B cell (primary cell): ENCODE measurements around the gene PLIN4. TPM values are rescaled to one million over a fixed set of nuclear protein-coding genes. Genes with fewer than 3 reads are reported as not detected.

Experiments
- ATAC-seq: fragments of 200-7000 bp; cut with Tn5 transposase; one replicate; pipeline ENCODE4 v1.10.0; 2021; ENCODE audit warnings: low read depth, mild to moderate bottlenecking, moderate number of reproducible peaks, moderate library complexity
- CTCF ChIA-PET: fragments of 350-600 bp; sonication (Branson Sonifier 250); formaldehyde crosslinking; loops from one replicate; lab custom pipeline; 2021; ENCODE audit warnings: antibody characterized with exemption, inconsistent platforms; lab: Charles Lee
- POLR2A ChIA-PET: fragments of 350-600 bp; sonication (Branson Sonifier 250); formaldehyde crosslinking; loops from one replicate; lab custom pipeline; 2021; ENCODE audit warnings: antibody characterized with exemption; lab: Charles Lee
- DNase-seq: peaks from one replicate; pipeline ENCODE4 v3.0.0; 2013
- H2AFZ ChIP-seq: 2 replicates; pipeline ENCODE4 v1.6.1; 2012; ENCODE audit warnings: mild to moderate bottlenecking, low read depth, low read length; ENCODE audit not compliant: insufficient read depth, poor library complexity, severe bottlenecking
- H3K27ac ChIP-seq, 2 donors: 1 replicate in 1 of 2; 2 replicates in 1 of 2; pipeline ENCODE4 v1.5.1; 2012 to 2013; ENCODE audit warnings: low read length in 2 of 2, mild to moderate bottlenecking in 2 of 2, moderate library complexity in 1 of 2
- H3K27me3 ChIP-seq, 4 experiments: fragments of 200-600 bp in 1 of 4; sonication (generic) in 1 of 4; replicated peaks in 1 of 4; 1 replicate in 2 of 4; 2 replicates in 2 of 4; pipeline versions ENCODE4 v1.6.1 to v1.7.0; 2013 to 2016; ENCODE audit warnings: low read length in 3 of 4, mild to moderate bottlenecking in 2 of 4, mixed read lengths in 1 of 4, moderate library complexity in 1 of 4; ENCODE audit not compliant: insufficient read depth in 4 of 4, control insufficient read depth in 3 of 4; ENCODE audit errors: control extremely low read depth in 1 of 4
- H3K36me3 ChIP-seq, 2 experiments: replicated peaks in 1 of 2; 1 replicate in 1 of 2; 2 replicates in 1 of 2; pipeline versions ENCODE4 v1.6.1 to v1.7.1; 2013; ENCODE audit warnings: low read length in 1 of 2; ENCODE audit not compliant: insufficient read depth in 2 of 2, control insufficient read depth in 1 of 2; ENCODE audit errors: control extremely low read depth in 1 of 2, extremely low read depth in 1 of 2
- H3K4me1 ChIP-seq, 2 donors: fragments of 200-600 bp in 1 of 2; sonication (generic) in 1 of 2; 1 replicate in 1 of 2; 2 replicates in 1 of 2; pipeline versions ENCODE4 v1.5.1 to v1.6.1; 2013 to 2017; ENCODE audit warnings: low read length in 2 of 2; ENCODE audit not compliant: control insufficient read depth in 2 of 2, insufficient read depth in 2 of 2
- H3K4me2 ChIP-seq: replicated peaks from 2 replicates; pipeline ENCODE3; 2012; ENCODE audit warnings: mild to moderate bottlenecking, low read depth, low read length; ENCODE audit not compliant: poor library complexity, severe bottlenecking
- H3K4me3 ChIP-seq, 5 experiments: fragments of 200-600 bp in 1 of 5; sonication (generic) in 1 of 5; 1 replicate in 3 of 5; 2 replicates in 2 of 5; pipeline versions ENCODE4 v1.5.1 to v1.7.0; 2011 to 2016; ENCODE audit warnings: low read length in 4 of 5, mild to moderate bottlenecking in 4 of 5, low read depth in 2 of 5, control low read depth in 1 of 5, moderate library complexity in 1 of 5; ENCODE audit not compliant: insufficient read depth in 1 of 5; ENCODE audit errors: control extremely low read depth in 1 of 5, extremely low read depth in 1 of 5
- H3K79me2 ChIP-seq: fragments of 200-600 bp; sonication (generic); one replicate; pipeline ENCODE4 v1.6.0; 2016; ENCODE audit warnings: low read length; ENCODE audit not compliant: control insufficient read depth, insufficient read depth
- H3K9ac ChIP-seq: fragments of 200-600 bp; sonication (generic); 2 replicates; pipeline ENCODE4 v1.6.1; 2017; ENCODE audit warnings: mild to moderate bottlenecking, low read length, moderate library complexity
- H3K9me3 ChIP-seq, 3 donors: one replicate each; pipeline versions ENCODE4 v1.6.1 to v1.7.1; 2013; ENCODE audit warnings: low read length in 2 of 3; ENCODE audit not compliant: control insufficient read depth in 2 of 3, insufficient read depth in 1 of 3; ENCODE audit errors: control extremely low read depth in 1 of 3
- H4K20me1 ChIP-seq: 2 replicates; pipeline ENCODE4 v1.6.0; 2012; ENCODE audit warnings: mild to moderate bottlenecking, low read length; ENCODE audit not compliant: insufficient read depth, control insufficient read depth, poor library complexity, severe bottlenecking
- H3K27ac Mint-ChIP-seq: one replicate; pipeline ENCODE4 v1.8.0; 2021; ENCODE audit warnings: mixed read lengths
- H3K27me3 Mint-ChIP-seq: one replicate; pipeline ENCODE4 v1.8.0; 2021; ENCODE audit warnings: mixed read lengths
- H3K4me1 Mint-ChIP-seq: one replicate; pipeline ENCODE4 v1.8.0; 2021; ENCODE audit warnings: mixed read lengths
- H3K4me3 Mint-ChIP-seq: one replicate; pipeline ENCODE4 v1.8.0; 2021; ENCODE audit warnings: mixed read lengths
- H3K9me3 Mint-ChIP-seq: one replicate; pipeline ENCODE4 v1.8.0; 2022; ENCODE audit warnings: mixed read lengths; ENCODE audit not compliant: insufficient read depth
- EZH2 ChIP-seq: IDR thresholded peaks from 2 replicates; pipeline ENCODE4 v1.6.1; 2012; ENCODE audit warnings: borderline replicate concordance, low read depth, mild to moderate bottlenecking, moderate library complexity, low read length; ENCODE audit not compliant: insufficient read depth, poor library complexity, severe bottlenecking
- WGBS: methylation state at CpG from one replicate; pipeline ENCODE4 v1.1.5; 2013; ENCODE audit warnings: missing lambda C conversion rate; ENCODE audit not compliant: insufficient coverage; 5-methylcytosine and 5-hydroxymethylcytosine counted together
- intact Hi-C: fragments of 100-400 bp; cut with micrococcal nuclease; formaldehyde crosslinking; loops from one replicate; pipeline ENCODE4 v1.10.0; 2022
- polyA plus RNA-seq: library from polyadenylated mRNA; depleted of rRNA; stranded (reverse); fragments of >200 nt; gene quantifications from 2 replicates; pipeline ENCODE4 v1.2.3, GENCODE V29; 2012
- total RNA-seq, 2 donors: library from RNA; stranded (reverse); fragments of 120-200 nt in 1 of 2; gene quantifications; 1 replicate in 1 of 2; 2 replicates in 1 of 2; pipeline versions ENCODE4 v1.2.3 to v1.2.4, GENCODE V29; 2013 to 2022
- TF ChIP-seq, protein P1 (sequence below): fragments of 200-600 bp; IDR thresholded peaks from one replicate; pipeline ENCODE4 v1.8.0; 2022; ENCODE audit warnings: antibody characterized with exemption, mild to moderate bottlenecking

The PLIN4 gene
- total and polyA plus RNA-seq, 2 donors (not counting 1 experiment from before 2014, with no cell fraction given), result 0.04 to 0.07 TPM

DNA sequence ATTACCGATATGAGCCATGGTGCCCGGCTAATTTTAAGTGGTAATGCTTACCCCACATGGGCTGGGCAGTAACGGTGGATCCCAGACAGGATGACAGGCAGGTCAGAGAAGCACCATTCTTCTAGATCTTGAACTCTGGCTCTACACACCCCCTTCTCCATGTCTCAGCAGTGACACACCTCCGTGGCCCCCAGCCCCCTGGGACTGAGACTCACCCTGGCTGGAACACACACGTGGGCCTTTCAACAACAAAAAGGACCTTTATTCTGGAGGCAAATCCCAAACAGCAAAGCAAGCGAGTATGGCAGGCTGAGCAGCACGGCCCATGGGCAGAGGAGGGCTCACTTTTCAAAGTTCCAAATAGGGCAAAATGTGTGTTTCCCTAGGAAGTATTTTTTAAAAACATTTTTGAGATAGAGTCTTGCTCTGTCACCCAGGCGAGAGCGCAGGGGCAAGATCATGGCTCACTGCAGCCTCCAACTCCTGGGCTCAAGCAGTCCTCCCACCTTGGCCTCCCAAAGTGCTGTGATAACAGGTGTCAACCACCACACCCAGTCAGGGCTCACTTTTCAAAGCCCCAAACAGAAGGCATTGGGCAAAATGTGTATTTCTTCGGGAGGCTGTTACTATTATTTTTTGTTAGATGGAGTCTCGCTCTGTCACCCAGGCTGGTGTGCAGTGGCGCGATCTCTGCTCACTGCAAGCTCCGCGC is 4.2 kb upstream of the PLIN4 start:
- no peak for ATAC-seq
- Mint-ChIP-seq H3K4me3 (no peak overlapping the region), H3K4me1 (no peaks in the 10 kb centered on the region), H3K27me3 (peaks cover 7% of the 10 kb centered on the region), H3K27ac (no peak overlapping the region), H3K9me3 (no peaks in the 10 kb centered on the region)
- no peaks in the 10 kb centered on the region for H3K27me3 ChIP-seq
- DNase-seq, result no peak
- H4K20me1 ChIP-seq, result no peaks in the 10 kb centered on the region
- no peak overlapping the region for H3K9ac ChIP-seq
- H3K36me3 ChIP-seq, result no peaks in the 10 kb centered on the region
- H3K4me2 ChIP-seq, result no peak overlapping the region
- WGBS, result 79% methylated on average over 8 of the region's 15 CpGs
- ChIA-PET CTCF (interaction anchor here (0.8 to 7.0 kb wide), 5 partner anchors 12 to 253 kb away, joined by 3 to 89 read pairs (median 4); partner anchors contain the start of gene PLIN5), POLR2A (interaction anchor here (0.6 kb wide), 1 partner anchor 37 kb away, joined by 5 read pairs; no protein-coding TSS in a partner anchor)
- intact Hi-C loops, result no loop called here
- no peak for TF ChIP-seq EZH2
- TF ChIP-seq, protein P1, sequence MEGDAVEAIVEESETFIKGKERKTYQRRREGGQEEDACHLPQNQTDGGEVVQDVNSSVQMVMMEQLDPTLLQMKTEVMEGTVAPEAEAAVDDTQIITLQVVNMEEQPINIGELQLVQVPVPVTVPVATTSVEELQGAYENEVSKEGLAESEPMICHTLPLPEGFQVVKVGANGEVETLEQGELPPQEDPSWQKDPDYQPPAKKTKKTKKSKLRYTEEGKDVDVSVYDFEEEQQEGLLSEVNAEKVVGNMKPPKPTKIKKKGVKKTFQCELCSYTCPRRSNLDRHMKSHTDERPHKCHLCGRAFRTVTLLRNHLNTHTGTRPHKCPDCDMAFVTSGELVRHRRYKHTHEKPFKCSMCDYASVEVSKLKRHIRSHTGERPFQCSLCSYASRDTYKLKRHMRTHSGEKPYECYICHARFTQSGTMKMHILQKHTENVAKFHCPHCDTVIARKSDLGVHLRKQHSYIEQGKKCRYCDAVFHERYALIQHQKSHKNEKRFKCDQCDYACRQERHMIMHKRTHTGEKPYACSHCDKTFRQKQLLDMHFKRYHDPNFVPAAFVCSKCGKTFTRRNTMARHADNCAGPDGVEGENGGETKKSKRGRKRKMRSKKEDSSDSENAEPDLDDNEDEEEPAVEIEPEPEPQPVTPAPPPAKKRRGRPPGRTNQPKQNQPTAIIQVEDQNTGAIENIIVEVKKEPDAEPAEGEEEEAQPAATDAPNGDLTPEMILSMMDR, result no peak
- no peaks in the 10 kb centered on the region for H3K4me1 ChIP-seq
- H3K9me3 ChIP-seq, result peaks cover 0 to 10% (median 0%) of the 10 kb centered on the region in 3 donors
- no peaks in the 10 kb centered on the region for H3K79me2 ChIP-seq
- no peak overlapping the region for H2AFZ ChIP-seq
- no peak overlapping the region for H3K4me3 ChIP-seq
- H3K27ac ChIP-seq, result no peak overlapping the region

DNA sequence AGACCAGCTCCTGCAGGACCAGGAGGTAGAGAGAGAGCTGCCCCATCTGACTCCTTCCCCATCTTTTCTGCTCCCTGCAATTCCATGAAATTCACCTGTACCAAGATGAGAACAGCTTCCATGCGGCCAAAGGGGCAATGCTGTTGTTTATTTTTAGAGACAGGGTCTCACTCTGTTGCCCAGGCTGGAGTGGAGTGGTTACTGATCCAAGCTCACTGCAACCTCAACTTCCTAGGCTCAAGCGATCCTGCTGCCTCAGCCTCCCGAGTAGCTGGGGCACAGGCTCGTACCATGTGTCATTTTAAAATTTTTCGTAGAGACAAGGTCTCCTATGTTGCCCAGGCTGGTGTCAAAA is 3.6 kb upstream of the PLIN4 start:
- Histone ChIP-seq H3K27ac (no peak overlapping the region), H2AFZ (no peak overlapping the region), H3K79me2 (no peaks in the 10 kb centered on the region), H3K9me3 (peaks cover 0 to 10% (median 0%) of the 10 kb centered on the region in 3 donors), H3K4me3 (no peak overlapping the region), H3K4me2 (no peak overlapping the region), H4K20me1 (no peaks in the 10 kb centered on the region), H3K4me1 (no peaks in the 10 kb centered on the region), H3K9ac (no peak overlapping the region), H3K27me3 (no peaks in the 10 kb centered on the region), H3K36me3 (no peaks in the 10 kb centered on the region)
- Mint-ChIP-seq H3K9me3 (no peaks in the 10 kb centered on the region), H3K27me3 (peaks cover 7% of the 10 kb centered on the region), H3K4me1 (no peaks in the 10 kb centered on the region), H3K27ac (no peak overlapping the region), H3K4me3 (no peak overlapping the region)
- ATAC-seq, result no peak
- intact Hi-C loops, result no loop called here
- POLR2A ChIA-PET, result interaction anchor here (0.6 kb wide), 1 partner anchor 37 kb away, joined by 5 read pairs; no protein-coding TSS in a partner anchor
- WGBS, result 89% methylated on average over 5 of the region's 5 CpGs
- no peak for DNase-seq
- TF ChIP-seq, protein P1, result no peak
- TF ChIP-seq EZH2, result no peak
- CTCF ChIA-PET, result interaction anchor here (1.0 to 7.0 kb wide), 2 partner anchors 13 to 253 kb away, joined by 3 to 89 read pairs; partner anchors contain the start of gene PLIN5
